Activated naive CD4-positive, alpha-beta T cell treated with anti-CD3 and anti-CD28 coated beads, Interleukin-2, amount 50 U/mL, for 24 hours (primary cell): ENCODE data around the gene TBC1D1.

Source experiments
- H3K27ac Mint-ChIP-seq: one replicate; pipeline ENCODE4 v1.8.0; 2021; ENCODE audit warnings: mild to moderate bottlenecking, mixed read lengths
- H3K27me3 Mint-ChIP-seq: one replicate; pipeline ENCODE4 v1.8.0; 2021; ENCODE audit warnings: mixed read lengths
- H3K36me3 Mint-ChIP-seq: one replicate; pipeline ENCODE4 v1.8.0; 2021; ENCODE audit warnings: mixed read lengths
- H3K4me1 Mint-ChIP-seq: one replicate; pipeline ENCODE4 v1.8.0; 2021; ENCODE audit warnings: mixed read lengths
- H3K4me3 Mint-ChIP-seq: one replicate; pipeline ENCODE4 v1.8.0; 2021; ENCODE audit warnings: mild to moderate bottlenecking, mixed read lengths
- H3K9me3 Mint-ChIP-seq: one replicate; pipeline ENCODE4 v1.8.0; 2021; ENCODE audit warnings: mixed read lengths

TBC1D1 gene

DNA sequence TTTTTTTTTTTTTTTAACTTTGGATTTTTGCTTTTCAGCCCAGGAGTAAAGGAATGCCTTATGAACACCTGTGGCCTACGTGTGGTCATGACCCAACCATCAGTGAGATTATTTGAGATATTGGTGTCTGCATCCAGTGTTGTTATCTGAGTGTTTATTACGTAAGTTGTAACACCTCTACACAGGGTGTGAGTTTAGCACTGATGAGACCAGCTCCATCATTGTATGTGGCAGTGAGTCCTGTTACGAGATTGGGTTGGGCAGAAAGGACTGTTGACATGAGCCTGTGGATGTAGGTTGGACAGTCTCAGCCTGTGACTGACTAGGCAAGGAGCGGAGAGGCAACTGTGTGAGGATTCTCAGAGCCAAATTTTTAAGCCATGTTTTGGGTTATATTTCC, 248.3 kb downstream of the TBC1D1 start:
- no peaks in the 10 kb centered on the region for H3K27me3 Mint-ChIP-seq
- H3K27ac Mint-ChIP-seq: no peak overlapping the region
- no peak overlapping the region for H3K4me3 Mint-ChIP-seq
- H3K9me3 Mint-ChIP-seq: no peaks in the 10 kb centered on the region
- H3K4me1 Mint-ChIP-seq: peaks cover 16% of the 10 kb centered on the region
- peaks cover 32% of the 10 kb centered on the region for H3K36me3 Mint-ChIP-seq

DNA sequence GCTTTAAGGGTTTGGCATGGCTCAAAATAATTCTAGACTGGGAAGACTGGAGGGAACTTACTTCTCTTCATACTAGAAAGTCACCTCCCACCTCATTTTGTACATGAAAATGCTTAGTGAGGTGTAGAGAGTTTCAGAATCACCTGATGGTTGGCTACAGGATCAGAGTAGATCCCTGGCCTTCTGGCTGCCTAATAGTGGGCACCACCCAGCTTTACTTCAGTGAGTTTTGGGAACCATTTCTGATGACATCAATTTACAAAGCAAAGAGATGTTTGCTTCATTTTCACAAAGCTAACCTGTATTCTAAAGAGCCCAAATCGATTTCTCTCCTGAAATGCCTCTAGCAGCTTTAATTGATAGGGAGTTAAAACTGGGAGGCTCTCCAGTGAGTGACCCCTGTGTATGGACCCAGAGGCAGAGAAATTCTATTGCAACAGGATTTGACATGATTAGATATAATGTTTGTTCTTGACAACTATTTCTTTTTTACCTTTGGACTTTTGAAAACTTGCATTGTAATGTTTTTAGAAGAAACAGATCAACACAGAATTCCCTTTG, 249.8 kb downstream of the TBC1D1 start:
- Mint-ChIP-seq H3K9me3 (no peaks in the 10 kb centered on the region), H3K27ac (peak overlapping the region; percentile 35), H3K36me3 (peaks cover 28% of the 10 kb centered on the region), H3K4me3 (no peak overlapping the region), H3K4me1 (peaks cover 12% of the 10 kb centered on the region), H3K27me3 (no peaks in the 10 kb centered on the region)

DNA sequence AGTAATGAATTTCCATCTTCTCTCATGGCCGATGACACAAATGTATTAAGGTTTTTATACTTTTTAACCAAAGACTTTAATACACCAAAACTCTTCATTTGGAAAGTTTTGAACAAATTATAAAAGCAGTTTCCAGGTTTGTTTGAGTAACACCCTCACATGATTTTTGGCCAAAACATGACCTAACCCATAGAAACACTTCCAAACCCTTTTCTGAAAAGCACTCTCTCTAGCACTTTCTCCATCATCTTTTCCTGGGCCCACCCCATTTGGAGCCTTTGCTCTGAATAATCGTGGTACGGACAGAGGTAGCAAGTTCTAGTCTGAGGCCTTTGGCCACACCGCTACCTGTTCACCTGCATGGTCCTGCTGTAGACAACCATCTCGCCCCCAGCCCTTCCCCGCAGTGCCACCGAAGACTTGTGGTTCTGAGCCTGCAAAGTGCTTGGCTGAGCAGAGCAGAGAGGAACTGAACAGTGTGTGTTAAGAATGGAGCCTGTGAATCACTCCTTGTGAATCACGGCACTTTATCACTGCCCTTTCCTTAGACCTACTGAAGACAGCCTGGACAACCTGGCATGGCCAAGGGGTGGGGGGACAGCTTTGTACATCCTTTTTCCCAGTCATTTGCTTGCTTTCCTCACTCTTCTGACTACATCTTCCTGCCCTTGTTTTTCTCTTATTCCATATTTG, 251.1 kb downstream of the TBC1D1 start:
- no peak overlapping the region for H3K27ac Mint-ChIP-seq
- H3K9me3 Mint-ChIP-seq: no peaks in the 10 kb centered on the region
- H3K4me3 Mint-ChIP-seq: no peak overlapping the region

DNA sequence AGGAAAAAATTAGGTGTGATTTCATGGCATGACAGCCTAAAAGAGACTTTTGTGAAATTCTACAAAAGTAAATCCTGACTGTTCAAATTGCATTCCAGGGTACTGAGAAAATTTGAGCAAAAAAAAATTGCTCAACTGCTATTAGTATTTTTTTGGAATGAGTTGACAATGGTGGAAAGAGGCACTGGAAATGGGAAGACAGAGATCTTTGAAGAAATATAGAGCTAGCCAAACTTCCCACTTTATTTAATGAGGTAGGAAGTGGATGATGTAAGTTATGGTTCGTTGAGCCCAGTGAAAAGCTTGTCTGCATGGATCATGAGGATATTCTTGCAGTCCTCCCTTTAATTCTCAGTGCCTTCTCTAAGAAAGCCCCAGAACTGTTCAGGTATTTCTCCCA, 253.1 kb downstream of the TBC1D1 start:
- Mint-ChIP-seq H3K4me1 (peaks cover 7% of the 10 kb centered on the region), H3K9me3 (no peaks in the 10 kb centered on the region), H3K4me3 (no peak overlapping the region), H3K27me3 (no peaks in the 10 kb centered on the region), H3K36me3 (peaks cover 19% of the 10 kb centered on the region), H3K27ac (no peak overlapping the region)

More for the DNA sequence above, 251.1 kb downstream of the TBC1D1 start:
- Mint-ChIP-seq H3K27me3 (no peaks in the 10 kb centered on the region), H3K4me1 (peaks cover 12% of the 10 kb centered on the region), H3K36me3 (peaks cover 28% of the 10 kb centered on the region)

DNA sequence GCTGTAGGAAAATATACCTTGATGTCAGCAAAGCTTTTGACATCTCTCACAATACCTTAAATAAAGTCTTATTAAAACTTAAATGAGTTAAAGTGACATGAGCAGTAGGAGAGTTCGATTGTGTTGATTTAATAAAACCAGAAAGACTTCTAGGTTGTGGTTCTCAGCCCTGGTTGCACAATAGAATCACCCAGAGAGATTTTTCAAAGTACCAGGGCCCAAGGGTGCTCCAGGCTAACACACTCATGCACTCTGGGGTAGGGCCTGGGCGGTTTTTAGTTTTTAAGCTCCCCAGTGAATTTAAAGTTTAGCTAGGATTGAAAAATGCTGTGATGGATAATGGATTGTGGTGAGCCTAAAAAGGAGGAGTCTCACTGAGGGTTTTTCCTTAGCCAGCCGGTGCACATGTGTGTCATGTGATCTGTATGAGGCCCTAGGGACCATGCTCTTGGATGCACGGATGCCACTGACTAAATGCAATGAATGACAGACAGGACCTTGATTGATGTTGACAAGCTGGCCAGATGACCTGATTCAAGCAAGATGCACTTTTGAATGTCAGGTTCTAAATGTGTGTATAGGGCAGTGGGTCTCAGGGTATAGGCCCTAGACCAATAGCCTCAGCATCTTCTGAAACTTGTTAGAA, 254.3 kb downstream of the TBC1D1 start:
- Mint-ChIP-seq H3K9me3 (no peaks in the 10 kb centered on the region), H3K27me3 (no peaks in the 10 kb centered on the region), H3K4me1 (peaks cover 7% of the 10 kb centered on the region), H3K27ac (no peak overlapping the region), H3K36me3 (peaks cover 10% of the 10 kb centered on the region), H3K4me3 (no peak overlapping the region)

DNA sequence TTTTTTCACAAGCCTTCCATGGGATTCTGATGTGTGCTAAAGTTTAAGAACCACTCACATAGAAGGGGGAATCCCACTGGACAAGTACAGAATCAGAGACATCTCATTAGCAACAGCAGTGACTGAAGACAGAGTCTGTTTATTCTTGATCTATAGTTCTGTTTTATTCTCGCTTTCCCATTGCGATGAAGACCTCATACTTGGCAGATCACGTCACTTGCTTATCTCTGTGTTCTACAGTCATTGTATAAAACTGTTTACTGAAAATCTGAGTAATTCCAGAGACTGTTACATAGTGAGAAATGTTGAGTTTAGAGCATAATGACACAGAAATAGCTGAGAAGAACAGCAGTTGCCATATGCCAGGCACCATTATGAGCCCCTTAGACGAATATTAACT, 254.9 kb downstream of the TBC1D1 start:
- H3K36me3 Mint-ChIP-seq: peaks cover 6% of the 10 kb centered on the region
- H3K4me3 Mint-ChIP-seq: no peak overlapping the region
- H3K9me3 Mint-ChIP-seq: no peaks in the 10 kb centered on the region
- no peaks in the 10 kb centered on the region for H3K27me3 Mint-ChIP-seq
- H3K27ac Mint-ChIP-seq: no peak overlapping the region
- H3K4me1 Mint-ChIP-seq: peaks cover 7% of the 10 kb centered on the region

DNA sequence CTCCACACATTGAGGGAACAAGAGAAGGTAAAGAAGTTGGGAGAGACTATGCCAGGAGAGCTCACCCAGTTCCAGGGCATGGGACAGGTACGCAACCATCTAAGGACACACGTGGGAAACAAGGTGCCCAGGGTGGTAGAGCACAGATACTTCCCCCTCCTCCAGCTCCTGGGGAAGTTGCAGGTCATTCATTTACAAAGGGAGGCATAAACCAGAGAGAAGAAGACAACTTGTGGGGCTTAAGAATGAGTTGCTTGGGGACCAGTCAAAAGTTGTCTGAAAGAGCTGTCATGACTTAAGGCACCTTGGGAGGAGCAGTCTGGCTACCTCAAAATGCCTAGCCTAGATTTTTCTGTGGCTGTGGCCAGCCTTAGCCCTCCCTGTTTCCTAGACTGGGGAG, 255.5 kb downstream of the TBC1D1 start:
- Mint-ChIP-seq H3K36me3 (peaks cover 6% of the 10 kb centered on the region), H3K9me3 (no peaks in the 10 kb centered on the region), H3K27ac (no peak overlapping the region), H3K27me3 (no peaks in the 10 kb centered on the region), H3K4me3 (no peak overlapping the region), H3K4me1 (peaks cover 7% of the 10 kb centered on the region)

DNA sequence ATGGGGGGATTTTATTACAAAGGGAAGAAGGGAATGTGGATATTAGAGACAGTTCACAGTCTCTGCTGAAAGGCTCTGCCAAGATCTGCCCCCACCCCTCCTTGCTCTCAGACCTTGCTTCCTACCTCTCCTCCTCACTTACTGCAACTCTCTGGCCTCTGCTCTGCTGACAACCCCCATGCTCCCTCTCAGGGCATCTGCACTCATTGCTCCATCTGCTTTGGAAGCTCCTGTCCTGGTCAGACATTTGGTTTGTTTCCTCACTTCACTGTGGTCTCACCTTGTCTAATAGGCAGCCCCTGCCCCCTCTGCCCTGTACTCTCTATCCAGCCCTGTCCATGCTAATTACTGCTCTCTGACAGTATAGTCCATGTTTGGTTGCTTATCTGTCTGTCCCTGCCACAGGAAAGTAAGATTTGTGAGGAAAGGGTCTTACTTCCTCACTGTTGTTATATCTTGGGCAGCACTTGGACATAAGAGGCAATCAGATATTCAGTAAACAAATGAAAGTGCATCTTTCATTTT, 258.6 kb downstream of the TBC1D1 start:
- Mint-ChIP-seq H3K27me3 (no peaks in the 10 kb centered on the region), H3K4me3 (no peak overlapping the region), H3K27ac (no peak overlapping the region)

DNA sequence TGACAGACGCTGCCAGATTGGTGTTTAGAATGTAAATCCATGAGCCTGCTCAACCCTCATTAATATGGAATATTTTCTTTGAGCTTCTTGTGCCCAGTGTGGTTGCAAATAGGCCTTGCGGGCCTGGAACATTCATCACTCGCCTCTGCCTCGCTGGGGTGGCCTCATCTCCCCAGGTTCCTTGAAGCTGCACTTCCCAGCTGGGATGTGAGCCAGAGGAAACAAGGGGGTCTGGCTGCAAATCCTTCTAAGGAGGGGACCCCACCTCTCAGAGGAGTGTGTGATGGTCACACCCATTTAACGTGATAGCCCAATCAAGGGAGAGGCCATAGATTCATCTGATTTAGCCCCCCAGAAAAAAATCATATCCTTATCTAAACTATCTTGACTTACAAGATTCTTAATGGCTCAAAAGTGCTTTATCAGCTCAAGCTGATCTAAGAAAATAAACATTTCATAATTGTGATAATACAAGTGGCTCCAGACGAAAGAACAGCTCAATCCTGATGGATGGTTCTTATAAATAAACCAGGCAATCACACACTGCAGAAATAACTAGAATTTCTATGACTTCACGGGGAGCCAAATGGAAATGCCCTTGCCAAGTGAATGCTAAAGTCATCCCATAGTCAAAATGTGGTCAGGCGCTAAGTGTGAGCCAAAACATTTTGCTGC, 259.2 kb downstream of the TBC1D1 start:
- H3K4me1 Mint-ChIP-seq: peaks cover 23% of the 10 kb centered on the region
- no peaks in the 10 kb centered on the region for H3K9me3 Mint-ChIP-seq
- H3K36me3 Mint-ChIP-seq: no peaks in the 10 kb centered on the region
- no peaks in the 10 kb centered on the region for H3K27me3 Mint-ChIP-seq
- no peak overlapping the region for H3K27ac Mint-ChIP-seq
- H3K4me3 Mint-ChIP-seq: no peak overlapping the region

More for the DNA sequence above, 258.6 kb downstream of the TBC1D1 start:
- no peaks in the 10 kb centered on the region for H3K9me3 Mint-ChIP-seq
- peaks cover 17% of the 10 kb centered on the region for H3K4me1 Mint-ChIP-seq
- H3K36me3 Mint-ChIP-seq: no peaks in the 10 kb centered on the region

DNA sequence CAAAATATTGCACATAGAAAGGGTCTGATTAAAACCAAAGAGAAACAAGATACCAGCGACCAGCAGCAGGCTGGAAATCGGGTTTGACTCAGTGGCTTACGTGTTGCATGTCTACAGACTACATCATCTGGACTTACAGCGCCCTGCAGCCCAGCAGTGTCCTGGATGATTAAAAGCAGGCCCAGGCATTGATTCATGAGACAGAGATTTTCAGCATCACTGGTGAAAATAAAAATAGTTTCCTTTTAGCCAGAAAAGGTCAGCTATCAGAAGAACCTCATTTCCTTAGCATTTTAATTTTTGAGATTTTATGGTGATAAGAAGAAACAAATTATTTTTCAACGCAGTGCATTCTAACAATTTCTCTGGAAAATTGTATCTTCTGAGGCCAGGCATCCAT, 259.9 kb downstream of the TBC1D1 start:
- no peaks in the 10 kb centered on the region for H3K9me3 Mint-ChIP-seq
- H3K4me1 Mint-ChIP-seq: peaks cover 30% of the 10 kb centered on the region
- no peaks in the 10 kb centered on the region for H3K27me3 Mint-ChIP-seq
- no peak overlapping the region for H3K4me3 Mint-ChIP-seq
- H3K27ac Mint-ChIP-seq: no peak overlapping the region
- H3K36me3 Mint-ChIP-seq: no peaks in the 10 kb centered on the region

DNA sequence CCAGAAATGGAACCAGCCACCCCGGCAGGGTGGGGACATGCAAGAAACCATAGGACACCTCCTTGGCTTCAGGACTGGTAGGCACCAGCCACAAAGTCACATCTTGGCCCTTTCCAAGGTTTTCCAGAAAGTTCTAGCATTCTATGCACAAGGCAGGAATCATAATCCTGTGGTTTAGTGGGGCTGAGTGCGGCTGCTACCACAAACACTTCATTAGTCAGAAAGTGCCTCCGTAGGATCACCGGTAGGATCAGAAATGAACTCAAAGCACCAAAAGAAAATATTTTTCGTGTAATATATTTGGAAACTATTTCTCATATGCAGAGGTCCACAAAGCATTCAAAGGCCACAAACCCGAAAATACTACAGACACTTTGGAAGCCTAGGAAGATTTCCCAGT, 261.0 kb downstream of the TBC1D1 start:
- Mint-ChIP-seq H3K4me1 (peaks cover 38% of the 10 kb centered on the region), H3K36me3 (peaks cover 1% of the 10 kb centered on the region), H3K9me3 (no peaks in the 10 kb centered on the region), H3K27ac (no peak overlapping the region), H3K27me3 (no peaks in the 10 kb centered on the region), H3K4me3 (no peak overlapping the region)

DNA sequence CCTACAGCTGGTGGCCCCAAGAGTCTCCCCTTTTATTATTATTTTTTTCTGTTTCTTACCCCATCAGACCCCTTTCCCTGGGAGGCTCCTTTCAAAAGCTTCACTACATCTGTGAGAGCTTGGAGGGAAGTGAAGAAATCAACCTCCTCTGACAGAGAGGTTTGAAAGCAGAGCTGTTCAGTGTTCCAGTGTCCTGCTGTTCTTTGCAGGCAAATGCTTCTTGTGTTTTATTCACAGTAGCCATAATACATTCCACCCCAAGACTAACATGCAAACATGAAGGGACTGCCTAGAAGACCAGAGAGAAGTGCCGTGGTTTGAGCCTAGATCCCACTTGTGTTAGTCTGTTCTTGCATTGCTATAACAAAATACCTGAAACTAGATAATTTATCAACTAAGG, 261.4 kb downstream of the TBC1D1 start:
- Mint-ChIP-seq H3K9me3 (no peaks in the 10 kb centered on the region), H3K36me3 (peaks cover 1% of the 10 kb centered on the region), H3K27ac (no peak overlapping the region), H3K4me3 (no peak overlapping the region), H3K27me3 (no peaks in the 10 kb centered on the region), H3K4me1 (peaks cover 41% of the 10 kb centered on the region)

DNA sequence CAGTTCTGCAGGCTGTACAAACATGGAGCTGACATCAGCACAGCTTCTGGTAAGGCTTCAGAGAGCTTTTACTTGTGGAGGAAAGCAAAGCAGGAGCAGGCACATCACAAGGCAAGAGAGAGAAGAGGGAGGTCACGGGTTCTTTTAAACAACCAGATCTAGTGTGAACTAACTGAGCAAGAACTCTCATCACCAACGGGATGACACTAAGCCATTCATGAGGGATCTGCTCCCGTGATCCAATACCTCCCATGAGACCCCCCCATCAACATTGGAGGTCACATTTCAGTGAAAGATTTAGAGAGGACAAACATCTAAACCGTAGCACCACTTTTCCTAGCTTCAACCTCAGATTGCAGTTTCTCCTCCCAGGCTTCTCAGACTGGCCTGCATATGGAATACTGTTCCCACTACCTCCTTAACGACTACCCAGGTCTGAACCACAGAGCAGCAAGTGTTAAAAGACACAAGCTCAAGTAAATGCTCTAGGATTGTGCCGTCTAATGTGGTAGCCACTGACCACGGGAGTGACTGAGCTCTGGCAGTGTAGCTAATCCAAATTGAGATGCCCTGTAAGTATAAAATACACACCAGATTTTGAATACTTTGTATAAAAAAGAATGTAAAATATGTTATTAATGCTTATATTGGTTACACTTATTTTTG, 262.0 kb downstream of the TBC1D1 start:
- Mint-ChIP-seq H3K4me1 (peaks cover 47% of the 10 kb centered on the region), H3K27ac (no peak overlapping the region), H3K9me3 (no peaks in the 10 kb centered on the region)

DNA sequence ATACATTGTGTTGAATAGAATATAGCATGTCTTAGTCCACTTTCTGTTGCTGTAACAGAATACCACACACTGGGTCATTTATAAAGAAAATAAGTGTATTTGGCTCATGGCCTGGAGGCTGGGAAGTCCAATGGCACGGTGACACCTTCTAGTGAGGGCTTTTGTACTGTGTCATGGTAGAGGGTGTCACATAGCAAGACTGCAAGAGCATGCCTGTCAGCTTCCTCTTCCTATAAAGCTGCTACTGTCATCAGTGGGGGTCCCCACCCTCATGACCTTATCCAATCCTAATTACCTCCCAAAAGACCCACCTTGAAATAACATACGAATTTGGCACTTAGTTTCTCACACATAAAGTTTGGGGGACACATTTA, 262.5 kb downstream of the TBC1D1 start:
- Mint-ChIP-seq H3K9me3 (no peaks in the 10 kb centered on the region), H3K4me3 (no peak overlapping the region), H3K27me3 (no peaks in the 10 kb centered on the region), H3K4me1 (peaks cover 52% of the 10 kb centered on the region), H3K27ac (no peak overlapping the region), H3K36me3 (peaks cover 1% of the 10 kb centered on the region)

More for the DNA sequence above, 262.0 kb downstream of the TBC1D1 start:
- Mint-ChIP-seq H3K4me3 (no peak overlapping the region), H3K27me3 (no peaks in the 10 kb centered on the region), H3K36me3 (peaks cover 1% of the 10 kb centered on the region)

DNA sequence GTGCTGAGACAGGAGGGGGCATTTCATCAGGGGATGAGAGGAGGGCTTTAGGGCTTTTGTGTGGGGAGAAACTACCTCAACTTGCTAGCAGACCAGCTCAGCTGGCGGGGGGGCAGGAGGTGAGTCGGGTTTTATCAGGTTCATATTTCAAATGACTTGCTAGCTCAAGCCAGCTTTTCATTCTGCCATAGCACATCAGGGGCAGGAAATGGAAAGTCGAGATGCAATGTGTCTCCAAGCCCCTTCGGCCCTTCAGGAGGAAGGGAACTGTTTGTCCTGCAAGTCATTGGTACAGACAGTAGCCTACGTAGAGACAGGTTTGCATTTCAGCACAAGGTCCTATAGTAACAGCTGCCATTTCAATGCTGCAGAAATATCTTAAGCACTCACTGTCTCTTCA, 263.4 kb downstream of the TBC1D1 start:
- Mint-ChIP-seq H3K4me3 (no peak overlapping the region), H3K9me3 (no peaks in the 10 kb centered on the region), H3K4me1 (peaks cover 61% of the 10 kb centered on the region), H3K27me3 (no peaks in the 10 kb centered on the region), H3K27ac (no peak overlapping the region), H3K36me3 (peaks cover 1% of the 10 kb centered on the region)
